Testis (tissue), 2 donors: Measurements from ENCODE around the gene SIPA1.

Experiments used
- POLR2A ChIP-seq: fragments of 450-650 bp; IDR thresholded peaks from one replicate; pipeline ENCODE4 v1.6.1; 2017; ENCODE audit warnings: antibody characterized with exemption, mild to moderate bottlenecking, moderate library complexity
- TF ChIP-seq, protein P1 (sequence below), 3 experiments: fragments of 450-650 bp in 2 of 3; fragments of 200-600 bp in 1 of 3; sonication (generic) in 1 of 3; IDR thresholded peaks; one replicate each; pipeline ENCODE4 v1.5.1; 2016 to 2019; ENCODE audit warnings: antibody characterized with exemption in 3 of 3, mild to moderate bottlenecking in 2 of 3, moderate library complexity in 1 of 3

DNA sequence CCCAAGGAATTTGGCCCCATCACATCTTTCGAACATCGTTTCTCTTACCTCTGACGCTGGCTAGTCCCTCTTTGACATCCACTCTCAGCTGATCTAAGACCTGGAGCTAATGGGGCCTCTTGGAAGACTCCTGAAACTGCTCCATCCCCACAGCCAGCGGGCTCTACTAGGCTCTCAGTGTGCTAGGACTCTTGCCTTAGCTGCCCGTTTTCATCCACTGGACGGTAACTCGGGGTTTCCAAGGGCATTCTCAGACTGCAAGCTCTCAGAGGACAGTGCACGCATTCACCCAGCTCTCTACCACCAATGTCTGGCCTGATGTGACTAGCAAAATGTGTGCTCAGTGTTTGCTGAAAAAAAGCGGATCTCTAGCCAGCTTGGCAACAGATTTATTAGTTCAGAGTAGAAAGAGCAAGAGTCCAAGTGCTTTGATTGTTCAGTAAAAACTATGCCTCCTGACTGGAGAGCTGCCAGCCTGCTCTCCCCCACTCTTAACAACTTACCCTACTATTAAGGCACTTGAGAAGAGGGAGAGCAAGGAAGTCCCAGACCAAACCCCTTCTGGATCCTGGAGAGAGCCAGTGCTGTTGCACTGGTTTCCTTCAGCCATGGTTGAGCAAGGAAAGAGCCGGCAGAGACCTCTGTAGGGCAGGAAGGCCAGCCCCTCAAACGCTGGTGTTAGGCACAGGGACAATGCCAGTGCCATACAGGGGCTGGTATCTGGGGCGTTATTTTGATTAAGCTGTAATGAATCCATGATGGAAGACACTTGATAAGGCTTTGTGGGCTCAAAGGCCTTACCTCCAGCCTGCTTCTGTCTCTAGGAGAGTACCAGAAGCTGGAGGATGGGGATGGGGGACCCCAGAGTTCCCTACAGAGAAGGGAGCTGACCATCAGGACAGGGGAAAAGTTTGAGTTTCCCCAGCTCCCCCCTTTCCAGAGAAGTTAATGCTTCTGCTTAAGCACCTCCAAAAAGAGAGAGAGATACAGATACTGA lies 15.6 kb downstream of the SIPA1 start:
- TF ChIP-seq, protein P1, sequence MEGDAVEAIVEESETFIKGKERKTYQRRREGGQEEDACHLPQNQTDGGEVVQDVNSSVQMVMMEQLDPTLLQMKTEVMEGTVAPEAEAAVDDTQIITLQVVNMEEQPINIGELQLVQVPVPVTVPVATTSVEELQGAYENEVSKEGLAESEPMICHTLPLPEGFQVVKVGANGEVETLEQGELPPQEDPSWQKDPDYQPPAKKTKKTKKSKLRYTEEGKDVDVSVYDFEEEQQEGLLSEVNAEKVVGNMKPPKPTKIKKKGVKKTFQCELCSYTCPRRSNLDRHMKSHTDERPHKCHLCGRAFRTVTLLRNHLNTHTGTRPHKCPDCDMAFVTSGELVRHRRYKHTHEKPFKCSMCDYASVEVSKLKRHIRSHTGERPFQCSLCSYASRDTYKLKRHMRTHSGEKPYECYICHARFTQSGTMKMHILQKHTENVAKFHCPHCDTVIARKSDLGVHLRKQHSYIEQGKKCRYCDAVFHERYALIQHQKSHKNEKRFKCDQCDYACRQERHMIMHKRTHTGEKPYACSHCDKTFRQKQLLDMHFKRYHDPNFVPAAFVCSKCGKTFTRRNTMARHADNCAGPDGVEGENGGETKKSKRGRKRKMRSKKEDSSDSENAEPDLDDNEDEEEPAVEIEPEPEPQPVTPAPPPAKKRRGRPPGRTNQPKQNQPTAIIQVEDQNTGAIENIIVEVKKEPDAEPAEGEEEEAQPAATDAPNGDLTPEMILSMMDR (IDR thresholded peaks at IDR 0.05) = no peak
- TF ChIP-seq POLR2A = no peak
